ENCODE results near the gene NDUFS1.

Gene NDUFS1

GRCh38 chr2:206116278-206116677, 43.0 kb downstream of the NDUFS1 start:
- Histone ChIP-seq H3K9me2 (replicated peaks; ENCODE audit: insufficient read depth, low read length) (no peaks in the 10 kb centered on the region), H3K79me2 (ENCODE audit: low read length) (no peaks in the 10 kb centered on the region), H3K4me1 (ENCODE audit: low read length) (no peaks in the 10 kb centered on the region), H3K27me3 (replicated peaks; ENCODE audit: insufficient read depth, low read length) (no peaks in the 10 kb centered on the region), H2AFZ (ENCODE audit: low read length) (no peak overlapping the region), H3K9me3 (replicated peaks; ENCODE audit: insufficient read depth, low read length) (no peaks in the 10 kb centered on the region), H4K20me1 (ENCODE audit: insufficient read depth, low read length) (no peaks in the 10 kb centered on the region), H3K4me2 (ENCODE audit: low read depth, low read length) (no peak overlapping the region), H3K4me3 (ENCODE audit: low read length) (no peak overlapping the region), H3K9ac (ENCODE audit: low read length) (no peak overlapping the region), H3K27ac (ENCODE audit: low read length) (no peak overlapping the region), H3K36me3 (replicated peaks; ENCODE audit: insufficient read depth, low read length) (no peaks in the 10 kb centered on the region; the same call in 1 of the 2 replicates), H3F3A (ENCODE audit: insufficient read depth, low read length) (no peaks in the 10 kb centered on the region)
- no peak for TF ChIP-seq EZH2phosphoT487 (IDR thresholded peaks at IDR 0.05; ENCODE audit: low read length)
- TF ChIP-seq CTCF (IDR thresholded peaks at IDR 0.05; ENCODE audit: low read length): no peak
- TF ChIP-seq EZH2 (optimal IDR thresholded peaks at IDR 0.05; ENCODE audit: low read depth, low read length): no peak
- no peak for DNase-seq

GRCh38 chr2:206115026-206115578, 44.1 kb downstream of the NDUFS1 start:
- Histone ChIP-seq H3F3A (ENCODE audit: insufficient read depth, low read length) (no peaks in the 10 kb centered on the region), H3K27ac (ENCODE audit: low read length) (no peak overlapping the region), H4K20me1 (ENCODE audit: insufficient read depth, low read length) (no peaks in the 10 kb centered on the region), H3K36me3 (replicated peaks; ENCODE audit: insufficient read depth, low read length) (no peaks in the 10 kb centered on the region), H3K9me3 (replicated peaks; ENCODE audit: insufficient read depth, low read length) (no peaks in the 10 kb centered on the region), H3K9me2 (replicated peaks; ENCODE audit: insufficient read depth, low read length) (no peaks in the 10 kb centered on the region), H3K79me2 (ENCODE audit: low read length) (no peaks in the 10 kb centered on the region), H2AFZ (ENCODE audit: low read length) (no peak overlapping the region), H3K27me3 (replicated peaks; ENCODE audit: insufficient read depth, low read length) (no peaks in the 10 kb centered on the region), H3K9ac (ENCODE audit: low read length) (no peak overlapping the region), H3K4me3 (ENCODE audit: low read length) (no peak overlapping the region), H3K4me2 (ENCODE audit: low read depth, low read length) (no peak overlapping the region), H3K4me1 (ENCODE audit: low read length) (no peaks in the 10 kb centered on the region)
- no peak for DNase-seq
- TF ChIP-seq CTCF (IDR thresholded peaks at IDR 0.05; ENCODE audit: low read length): no peak
- TF ChIP-seq EZH2phosphoT487 (IDR thresholded peaks at IDR 0.05; ENCODE audit: low read length): no peak
- no peak for TF ChIP-seq EZH2 (optimal IDR thresholded peaks at IDR 0.05; ENCODE audit: low read depth, low read length)

GRCh38 chr2:206112846-206113547, 46.2 kb downstream of the NDUFS1 start:
- Histone ChIP-seq H3K36me3 (replicated peaks; ENCODE audit: insufficient read depth, low read length) (no peaks in the 10 kb centered on the region), H3K9me3 (replicated peaks; ENCODE audit: insufficient read depth, low read length) (no peaks in the 10 kb centered on the region), H3K79me2 (ENCODE audit: low read length) (no peaks in the 10 kb centered on the region), H3K9ac (ENCODE audit: low read length) (no peak overlapping the region), H3K4me1 (ENCODE audit: low read length) (no peaks in the 10 kb centered on the region), H3K27me3 (replicated peaks; ENCODE audit: insufficient read depth, low read length) (no peaks in the 10 kb centered on the region), H3F3A (ENCODE audit: insufficient read depth, low read length) (no peaks in the 10 kb centered on the region), H3K4me3 (ENCODE audit: low read length) (no peak overlapping the region), H3K4me2 (ENCODE audit: low read depth, low read length) (no peak overlapping the region), H3K9me2 (replicated peaks; ENCODE audit: insufficient read depth, low read length) (no peaks in the 10 kb centered on the region), H3K27ac (ENCODE audit: low read length) (no peak overlapping the region), H2AFZ (ENCODE audit: low read length) (no peak overlapping the region), H4K20me1 (ENCODE audit: insufficient read depth, low read length) (no peaks in the 10 kb centered on the region)
- TF ChIP-seq CTCF (IDR thresholded peaks at IDR 0.05; ENCODE audit: low read length) (no peak), EZH2phosphoT487 (IDR thresholded peaks at IDR 0.05; ENCODE audit: low read length) (no peak), EZH2 (optimal IDR thresholded peaks at IDR 0.05; ENCODE audit: low read depth, low read length) (no peak)
- no peak for DNase-seq

Measured in MM.1S (cell line).